NT2/D1 (cell line): ENCODE results near the gene ANGEL1.

Experiments used
- DNase-seq: peaks from one replicate; pipeline ENCODE4 v3.0.0-alpha.2; 2011; ENCODE audit warnings: low read depth, low spot score
- H3K27me3 ChIP-seq: 2 replicates; pipeline ENCODE4 v1.6.0; 2011; ENCODE audit warnings: mild to moderate bottlenecking; ENCODE audit not compliant: insufficient read length, insufficient read depth
- H3K36me3 ChIP-seq: 2 replicates; pipeline ENCODE4 v1.6.1; 2011; ENCODE audit warnings: mild to moderate bottlenecking, low read length, mixed read lengths; ENCODE audit not compliant: insufficient read depth, insufficient read length
- H3K4me1 ChIP-seq: 2 replicates; pipeline ENCODE4 v1.5.1; 2011; ENCODE audit not compliant: insufficient read depth, insufficient read length
- H3K4me3 ChIP-seq: 2 replicates; pipeline ENCODE4 v1.5.1; 2011; ENCODE audit warnings: low read depth; ENCODE audit not compliant: insufficient read length
- H3K9ac ChIP-seq: 2 replicates; pipeline ENCODE4 v1.6.0; 2011; ENCODE audit warnings: low read depth; ENCODE audit not compliant: insufficient read length
- H3K9me3 ChIP-seq: 2 replicates; pipeline ENCODE4 v1.5.1; 2011; ENCODE audit warnings: mild to moderate bottlenecking, low read length; ENCODE audit not compliant: insufficient read depth
- SUZ12 ChIP-seq: IDR thresholded peaks from 2 replicates; pipeline ENCODE4 v1.6.1; 2011; ENCODE audit not compliant: insufficient read length, insufficient read depth; ENCODE audit errors: extremely low read depth
- YY1 ChIP-seq: IDR thresholded peaks from 2 replicates; pipeline ENCODE4 v1.6.1; 2011; ENCODE audit not compliant: insufficient read length, insufficient read depth
- ZNF274 ChIP-seq: IDR thresholded peaks from 2 replicates; pipeline ENCODE4 v1.6.1; 2011; ENCODE audit warnings: mild to moderate bottlenecking, low read depth, low read length

Gene ANGEL1

GRCh38 chr14:76761136-76761959, 51.3 kb downstream of the ANGEL1 start, which contains the start of gene VASH1:
VASH1 (plus strand) TSS chr14:76761468; CDS start chr14:76762822, 1,354 bp downstream.
- Histone ChIP-seq H3K4me3 (peak within 1 kb of the TSS; percentile 58), H3K4me1 (no peaks in the 10 kb centered on the region), H3K36me3 (no peaks in the 10 kb centered on the region), H3K9me3 (no peaks in the 10 kb centered on the region), H3K9ac (peak within 1 kb of the TSS; percentile 81), H3K27me3 (peaks cover 41% of the 10 kb centered on the region)
- DNase-seq = no peak
- no peak for TF ChIP-seq YY1
- no peak for TF ChIP-seq SUZ12
- TF ChIP-seq ZNF274 = no peak

GRCh38 chr14:76760331-76761135, 52.1 kb downstream of the ANGEL1 start:
- no peaks in the 10 kb centered on the region for H3K9me3 ChIP-seq
- no peaks in the 10 kb centered on the region for H3K36me3 ChIP-seq
- peak overlapping the region; percentile 81 for H3K9ac ChIP-seq
- TF ChIP-seq YY1 = no peak
- no peak for TF ChIP-seq ZNF274
- no peak for TF ChIP-seq SUZ12
- H3K27me3 ChIP-seq = peaks cover 41% of the 10 kb centered on the region
- no peak for DNase-seq
- peak overlapping the region; percentile 58 for H3K4me3 ChIP-seq
- H3K4me1 ChIP-seq = peaks cover 2% of the 10 kb centered on the region

- Histone ChIP-seq H3K9me3 (no peaks in the 10 kb centered on the region), H3K27me3 (peaks cover 41% of the 10 kb centered on the region), H3K9ac (no peak overlapping the region)
Observed at GRCh38 chr14:76759589-76759988, 53.1 kb downstream of the ANGEL1 start.

GRCh38 chr14:76756371-76756750, 56.3 kb downstream of the ANGEL1 start:
- H3K27me3 ChIP-seq = peaks cover 17% of the 10 kb centered on the region
- no peak for DNase-seq
- no peaks in the 10 kb centered on the region for H3K36me3 ChIP-seq
- H3K4me3 ChIP-seq = no peak overlapping the region
- no peak for TF ChIP-seq YY1
- no peak for TF ChIP-seq SUZ12
- TF ChIP-seq ZNF274 = no peak
- peaks cover 2% of the 10 kb centered on the region for H3K4me1 ChIP-seq
- no peaks in the 10 kb centered on the region for H3K9me3 ChIP-seq
- no peak overlapping the region for H3K9ac ChIP-seq

More at GRCh38 chr14:76759589-76759988, 53.1 kb downstream of the ANGEL1 start:
- no peak for DNase-seq
- Histone ChIP-seq H3K4me3 (no peak overlapping the region), H3K36me3 (no peaks in the 10 kb centered on the region), H3K4me1 (peaks cover 2% of the 10 kb centered on the region)
- TF ChIP-seq YY1 = no peak
- no peak for TF ChIP-seq SUZ12
- TF ChIP-seq ZNF274 = no peak

- Histone ChIP-seq H3K9ac (no peak overlapping the region), H3K4me3 (no peak overlapping the region), H3K36me3 (no peaks in the 10 kb centered on the region), H3K27me3 (peaks cover 14% of the 10 kb centered on the region), H3K9me3 (no peaks in the 10 kb centered on the region), H3K4me1 (peaks cover 2% of the 10 kb centered on the region)
- no peak for DNase-seq
- TF ChIP-seq ZNF274 = no peak
- TF ChIP-seq SUZ12 = no peak
- no peak for TF ChIP-seq YY1
Observed at GRCh38 chr14:76755610-76756370, 56.9 kb downstream of the ANGEL1 start.

GRCh38 chr14:76754586-76754985, 58.1 kb downstream of the ANGEL1 start:
- H3K9ac ChIP-seq = no peak overlapping the region
- peaks cover 2% of the 10 kb centered on the region for H3K4me1 ChIP-seq
- H3K27me3 ChIP-seq = peaks cover 2% of the 10 kb centered on the region
- H3K36me3 ChIP-seq = no peaks in the 10 kb centered on the region
- TF ChIP-seq ZNF274 (no peak), SUZ12 (no peak), YY1 (no peak)
- H3K9me3 ChIP-seq = no peaks in the 10 kb centered on the region
- DNase-seq = no peak
- no peak overlapping the region for H3K4me3 ChIP-seq
